ENCODE results near the gene NOMO2.
"Not testable (repeated sequence)": the region's sequence is repeated elsewhere in the genome, so short reads cannot be mapped to it uniquely, and the experiment has no call there.

Gene NOMO2

DNA sequence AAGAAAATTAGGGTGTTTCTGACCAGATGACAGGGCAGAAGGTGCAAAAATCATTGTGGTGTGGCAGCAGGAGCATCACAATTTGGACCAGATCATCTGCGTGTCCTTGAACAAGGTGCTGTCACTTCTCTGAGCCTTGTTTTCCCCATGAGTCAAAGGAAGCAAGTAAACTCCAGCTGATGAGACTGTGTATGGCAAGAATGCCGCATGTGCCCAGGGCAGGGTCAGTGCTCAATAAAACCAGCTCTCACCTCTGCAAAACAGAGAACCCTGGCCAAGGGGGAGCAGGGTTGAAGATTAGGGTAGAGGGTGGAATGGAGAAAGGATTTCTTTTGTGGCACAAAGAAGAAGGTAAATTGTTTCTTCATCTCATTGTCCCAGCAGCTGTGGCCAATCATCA, 17.4 kb upstream of the NOMO2 start:
- not testable (repeated sequence) for DNase-seq (ENCODE audit: extremely low read depth in 1 of 2, low read depth in 1 of 2)

DNA sequence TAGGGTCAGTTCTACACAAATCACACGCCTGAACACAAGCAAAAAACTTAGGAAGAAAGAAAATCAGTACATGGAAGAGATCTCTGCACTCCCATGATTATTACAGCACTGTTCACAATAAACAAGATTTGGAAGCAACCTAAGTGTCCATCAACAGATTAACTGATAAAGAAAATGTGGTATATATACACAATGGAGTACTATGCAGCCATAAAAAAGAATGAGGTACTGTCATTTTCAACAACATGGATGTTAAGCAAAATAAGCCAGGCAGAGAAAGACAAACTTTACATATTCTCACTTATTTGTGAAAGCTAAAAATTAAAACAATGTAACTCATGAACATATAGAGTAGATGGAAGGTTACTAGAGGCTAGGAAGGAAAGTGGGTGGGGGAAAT, 16.0 kb upstream of the NOMO2 start:
- not testable (repeated sequence) for DNase-seq (ENCODE audit: extremely low read depth in 1 of 2, low read depth in 1 of 2)

DNA sequence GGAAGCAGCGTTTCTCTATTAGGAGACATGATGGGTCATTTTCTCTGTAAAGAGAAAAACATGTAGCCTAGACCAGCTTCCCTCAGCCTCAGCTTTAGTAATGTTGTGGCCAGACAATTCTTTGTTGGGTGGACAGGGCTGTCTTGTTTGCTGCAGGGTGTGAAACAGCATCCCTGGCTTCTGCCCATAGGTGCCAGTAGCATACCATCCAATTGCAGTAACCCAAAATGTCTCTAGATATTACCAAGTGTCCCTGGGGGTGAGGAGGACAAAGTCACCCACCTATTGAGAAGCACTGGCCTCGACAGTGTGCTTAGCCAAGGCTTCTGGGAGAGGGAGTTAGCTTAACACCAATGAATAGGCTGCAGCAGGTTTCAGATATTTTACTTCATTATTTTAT, 14.0 kb upstream of the NOMO2 start:
- not testable (repeated sequence) for DNase-seq (ENCODE audit: extremely low read depth in 1 of 2, low read depth in 1 of 2)

DNA sequence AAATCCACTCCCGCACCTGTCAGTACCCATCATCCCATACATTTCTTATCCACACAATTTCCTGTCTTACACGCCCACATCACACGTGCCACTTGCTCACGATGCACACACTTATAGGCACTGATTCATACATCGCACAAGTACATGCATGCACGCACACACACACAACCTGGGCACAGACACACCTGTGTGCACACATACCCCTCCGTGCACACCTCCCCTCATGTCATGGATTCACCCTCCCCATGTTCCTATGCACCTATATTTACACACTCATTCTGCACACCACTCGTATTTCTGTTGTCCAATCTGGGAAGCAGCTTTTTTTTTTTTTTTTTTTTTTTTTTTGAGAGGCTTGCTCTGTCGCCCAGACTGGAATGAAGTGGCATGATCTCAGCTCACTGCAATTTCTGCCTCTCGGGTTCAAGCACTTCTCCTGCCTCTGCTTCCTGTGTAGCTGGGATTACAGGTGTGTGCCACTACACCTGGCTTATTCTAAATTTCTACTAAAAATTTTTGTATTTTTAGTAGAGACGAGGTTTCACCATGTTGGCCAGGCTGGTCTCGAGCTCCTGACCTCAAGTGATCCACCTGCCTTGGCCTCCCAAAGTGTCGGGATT, 13.5 kb upstream of the NOMO2 start:
- not testable (repeated sequence) for DNase-seq (ENCODE audit: extremely low read depth in 1 of 2, low read depth in 1 of 2)

DNA sequence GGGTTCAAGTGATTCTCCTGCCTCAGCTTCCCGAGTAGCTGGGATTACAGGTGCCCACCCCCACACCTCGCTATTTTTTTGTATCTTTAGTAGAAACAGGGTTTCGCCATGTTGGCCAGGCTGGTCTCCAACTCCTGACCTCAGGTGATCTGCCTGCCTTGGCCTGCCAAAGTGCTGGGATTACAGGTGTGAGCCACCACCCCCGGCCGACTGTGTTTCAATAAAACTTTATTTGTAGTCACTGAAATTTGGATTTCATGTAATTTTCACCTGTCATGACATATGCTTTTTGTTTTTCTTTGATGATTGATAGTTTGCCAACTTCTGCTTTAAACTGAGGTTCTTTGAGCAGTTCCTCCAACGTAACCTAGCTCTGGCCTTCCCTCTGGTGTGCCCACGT, 12.0 kb upstream of the NOMO2 start:
- DNase-seq (ENCODE audit: extremely low read depth in 1 of 2, low read depth in 1 of 2), result not testable (repeated sequence)

DNA sequence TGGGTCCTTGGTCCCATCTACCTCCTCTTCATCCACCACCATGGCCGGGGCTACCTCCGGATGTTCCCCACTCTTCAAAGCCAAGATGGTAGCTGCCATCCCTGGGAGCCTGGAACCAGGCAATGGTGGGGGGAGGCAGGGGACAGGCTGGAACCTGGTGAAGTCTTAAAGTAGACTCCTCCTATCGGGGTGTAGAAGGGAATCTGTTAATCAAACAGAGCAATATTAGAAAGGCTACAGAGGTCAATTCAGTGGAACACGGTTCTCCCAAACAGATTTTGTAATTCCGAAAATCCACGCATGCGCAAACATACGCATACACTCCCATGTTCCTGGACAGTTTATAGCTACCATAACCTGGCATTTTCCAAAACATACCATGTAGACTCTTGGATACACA, 11.1 kb upstream of the NOMO2 start:
- not testable (repeated sequence) for DNase-seq (ENCODE audit: extremely low read depth in 1 of 2, low read depth in 1 of 2)

DNA sequence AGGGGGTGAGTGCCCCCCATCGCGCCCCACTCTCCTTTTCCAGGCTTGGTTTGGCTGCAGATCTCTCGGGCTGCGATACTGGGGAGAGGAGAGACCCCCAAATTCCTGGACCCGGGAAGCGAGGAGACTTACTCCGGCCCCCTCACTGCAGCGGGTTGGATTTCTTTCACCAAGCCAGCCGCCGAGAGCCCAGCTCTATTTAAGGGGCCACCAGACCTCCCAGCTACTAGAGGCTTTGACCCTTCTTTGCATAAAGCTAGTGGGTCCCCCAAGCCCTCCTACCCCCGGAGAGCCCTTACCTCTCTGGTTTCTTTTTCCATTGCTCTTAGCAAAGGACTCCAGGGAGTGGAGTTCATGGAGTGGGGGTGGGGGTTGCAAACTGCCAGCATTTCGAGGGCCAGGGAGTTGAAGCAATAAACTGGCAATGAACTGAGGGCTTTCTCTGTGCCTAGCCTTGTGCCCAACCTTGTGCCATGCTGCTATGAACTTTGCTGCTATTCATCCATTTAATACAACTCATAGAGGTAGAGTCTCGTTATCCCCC, 9.5 kb upstream of the NOMO2 start:
- not testable (repeated sequence) for DNase-seq (ENCODE audit: extremely low read depth in 1 of 2, low read depth in 1 of 2)

DNA sequence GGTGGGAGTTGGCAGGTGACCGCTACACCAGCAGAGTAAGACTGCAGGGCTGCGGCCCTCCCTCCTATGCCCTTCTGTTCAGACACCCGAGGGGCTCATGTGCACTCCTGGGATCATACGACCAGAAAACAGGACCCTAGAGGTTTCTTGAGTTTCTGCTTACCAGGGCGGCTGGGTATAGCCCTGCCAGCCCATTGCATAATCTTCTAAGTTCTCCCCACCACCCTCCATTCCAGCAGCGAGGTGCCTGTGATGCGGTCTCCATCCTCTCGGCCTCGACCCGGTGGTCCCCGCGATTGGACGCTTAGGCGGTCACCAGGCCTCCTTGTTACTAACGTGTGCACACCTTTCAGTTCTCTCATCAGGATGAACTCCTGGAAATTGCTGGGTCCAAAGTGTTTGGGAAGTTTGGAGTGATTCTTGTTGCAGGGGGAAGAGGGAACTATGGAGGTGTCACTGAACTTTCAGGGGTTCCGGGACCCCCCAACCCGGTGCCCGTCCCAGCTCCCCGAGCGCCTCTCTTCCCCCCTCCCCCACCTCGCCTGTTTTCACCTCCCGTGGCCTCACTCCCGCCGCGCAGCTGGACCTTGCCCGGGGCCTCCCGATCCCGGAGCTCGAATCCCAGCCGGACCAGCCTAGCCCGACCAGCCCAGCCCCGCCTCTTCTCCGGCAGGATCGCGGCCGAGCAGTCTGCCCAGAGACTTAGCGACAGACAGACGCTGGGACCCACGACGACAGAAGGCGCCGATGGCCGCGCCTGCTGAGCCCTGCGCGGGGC, 8.8 kb upstream of the NOMO2 start:
- not testable (repeated sequence) for DNase-seq (ENCODE audit: extremely low read depth in 1 of 2, low read depth in 1 of 2)

DNA sequence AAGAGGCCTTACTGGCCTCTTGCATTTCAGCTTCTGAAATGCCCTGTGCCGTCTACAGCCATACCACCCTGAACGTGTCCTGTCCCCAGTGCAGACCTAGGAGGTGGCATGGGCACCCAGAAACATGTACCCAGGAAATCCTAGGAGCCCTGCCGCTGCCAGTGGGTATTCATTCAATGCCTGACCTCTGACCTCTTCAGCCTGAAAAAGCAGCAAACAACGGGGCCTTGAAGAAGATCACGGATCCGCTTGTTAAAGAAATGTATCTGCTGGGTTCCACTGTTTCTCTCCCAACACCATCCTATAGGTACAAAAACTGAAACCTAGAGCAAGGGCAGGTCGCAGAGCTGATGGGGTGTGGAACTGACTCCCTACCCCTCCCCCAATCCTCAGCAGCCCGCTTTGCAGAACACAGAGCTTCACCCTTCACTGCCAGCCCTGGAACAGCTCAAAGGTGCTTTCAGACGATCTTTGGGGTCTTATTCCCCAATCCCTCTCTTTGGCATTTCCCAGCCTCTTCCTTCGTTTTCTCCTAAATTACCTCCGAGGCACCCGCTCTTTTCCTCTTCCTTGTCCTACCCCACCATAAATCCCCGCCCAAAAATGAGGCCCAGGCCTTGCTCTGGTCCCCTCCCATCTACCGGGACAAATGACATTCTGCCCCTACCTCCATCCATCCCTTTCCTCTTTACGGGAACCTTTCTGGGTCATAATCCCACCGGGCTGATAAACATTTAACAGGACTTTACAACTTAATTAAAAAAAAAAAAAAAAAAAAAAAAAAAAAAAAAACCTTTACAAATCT, 1.3 kb downstream of the NOMO2 start:
- DNase-seq (ENCODE audit: extremely low read depth in 1 of 2, low read depth in 1 of 2), result not testable (repeated sequence)

DNA sequence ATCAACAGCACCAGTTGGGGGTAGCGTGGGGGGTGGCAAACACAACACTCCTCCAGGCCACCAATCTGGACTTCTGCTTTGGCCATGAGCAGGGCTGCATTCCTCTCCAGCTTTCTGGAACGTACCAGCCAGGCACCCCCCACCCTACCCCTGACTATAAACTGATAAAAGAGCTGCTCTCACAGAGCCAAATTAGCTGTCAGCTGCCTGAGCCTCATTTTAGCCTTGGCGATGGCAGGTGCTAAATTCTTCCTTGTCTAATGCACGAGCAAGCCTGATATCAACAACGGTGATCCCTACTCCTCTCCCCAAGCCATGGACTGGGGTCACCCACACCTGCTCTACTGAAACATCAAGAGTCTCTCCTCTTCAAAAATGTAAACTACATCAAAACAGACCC, 8.2 kb downstream of the NOMO2 start:
- DNase-seq (ENCODE audit: extremely low read depth in 1 of 2, low read depth in 1 of 2), result not testable (repeated sequence)

DNA sequence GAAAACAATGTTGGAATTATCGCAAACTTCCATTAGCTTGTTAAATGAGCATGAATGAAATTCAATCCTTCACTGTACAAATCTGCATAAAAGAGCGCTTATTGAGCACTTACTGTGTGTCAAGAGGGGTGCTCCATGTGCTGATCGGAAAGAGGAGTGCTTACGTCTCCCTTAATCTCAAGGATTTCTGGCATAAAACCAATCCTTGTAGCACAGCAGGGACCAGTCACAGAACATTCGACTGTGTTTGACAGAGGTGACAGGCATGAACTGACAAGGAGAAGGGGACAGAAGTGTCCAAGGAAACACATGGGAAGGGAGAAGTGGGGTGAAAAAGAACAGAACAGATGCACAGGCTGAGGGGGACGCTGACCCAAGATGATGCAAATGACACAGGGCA, 14.5 kb downstream of the NOMO2 start:
- DNase-seq (ENCODE audit: extremely low read depth in 1 of 2, low read depth in 1 of 2), result not testable (repeated sequence)

DNA sequence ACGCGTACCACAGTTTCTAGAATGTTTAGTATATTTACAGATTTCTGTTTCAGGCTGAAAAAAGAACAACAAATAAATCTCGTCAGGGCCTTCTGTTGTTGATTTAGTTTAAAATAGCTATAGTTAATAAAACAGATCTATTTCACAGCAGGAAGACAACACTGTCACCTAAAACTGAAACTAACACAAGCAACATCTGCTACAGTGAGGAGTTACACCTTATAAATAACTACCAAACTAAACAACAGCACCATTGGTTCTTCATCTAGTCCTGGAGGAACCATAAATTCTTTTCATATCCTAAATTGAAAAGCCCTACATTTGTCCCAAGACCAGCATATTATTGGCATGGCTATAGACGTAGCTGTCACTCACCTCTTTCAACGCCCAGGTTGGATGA, 15.0 kb downstream of the NOMO2 start:
- not testable (repeated sequence) for DNase-seq (ENCODE audit: extremely low read depth in 1 of 2, low read depth in 1 of 2)

DNA sequence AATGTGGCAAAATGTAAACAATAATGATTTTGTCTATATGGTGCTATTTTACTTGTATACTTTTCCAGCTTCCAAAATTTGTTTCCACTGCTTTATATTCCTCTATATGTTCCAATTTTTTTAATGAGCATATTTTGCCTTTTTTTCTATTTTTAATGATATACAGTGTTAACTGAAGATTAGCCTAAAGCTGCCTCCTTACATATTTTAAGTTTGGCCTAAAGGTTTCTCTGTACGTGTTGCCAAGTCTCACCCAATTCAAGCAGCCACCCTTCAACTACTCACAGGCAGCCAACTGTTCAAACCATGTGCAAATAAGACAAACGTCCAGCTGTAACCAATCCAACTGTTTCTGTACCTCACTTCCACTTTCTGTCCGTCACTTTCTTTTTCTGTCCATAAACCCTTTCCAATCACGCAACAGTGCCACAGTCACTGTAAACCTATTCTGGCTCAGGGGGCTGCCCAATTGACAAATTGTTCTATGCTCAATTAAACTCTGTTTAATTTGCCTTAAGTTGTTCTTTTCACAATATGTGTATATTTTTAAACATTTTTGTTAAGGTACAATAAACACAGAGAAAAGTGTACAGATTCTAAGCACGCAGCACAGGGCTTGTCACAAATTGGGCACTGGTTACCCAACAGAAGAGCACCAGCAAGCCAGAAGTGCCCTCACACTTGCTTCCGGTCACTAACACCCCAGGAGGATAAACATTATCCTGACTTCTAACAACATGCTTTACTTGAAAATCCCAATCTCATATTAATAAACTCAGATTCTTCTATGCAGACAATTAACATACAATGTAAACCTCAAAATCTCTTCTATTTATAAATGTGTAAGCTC, 17.4 kb downstream of the NOMO2 start:
- DNase-seq (ENCODE audit: extremely low read depth in 1 of 2, low read depth in 1 of 2), result not testable (repeated sequence)

DNA sequence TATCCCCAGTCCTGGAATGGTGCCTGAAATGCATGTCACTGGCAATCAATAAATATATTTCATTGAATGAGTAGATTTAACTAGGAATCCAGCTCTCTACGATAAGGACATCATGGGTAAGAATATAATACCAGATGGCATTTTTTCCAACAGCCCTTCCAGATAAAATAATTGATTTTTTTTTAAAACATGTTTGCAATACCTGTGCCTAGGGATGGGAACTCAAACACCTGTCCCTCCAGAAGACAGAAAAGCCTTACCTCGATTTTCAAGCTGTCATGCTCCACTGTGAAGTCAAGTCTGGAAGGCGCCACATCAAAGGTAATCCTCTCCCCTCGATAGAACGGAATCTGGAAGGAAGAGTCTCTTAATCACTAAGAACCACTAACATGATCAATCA, 20.0 kb downstream of the NOMO2 start:
- DNase-seq (ENCODE audit: extremely low read depth in 1 of 2, low read depth in 1 of 2), result not testable (repeated sequence)

DNA sequence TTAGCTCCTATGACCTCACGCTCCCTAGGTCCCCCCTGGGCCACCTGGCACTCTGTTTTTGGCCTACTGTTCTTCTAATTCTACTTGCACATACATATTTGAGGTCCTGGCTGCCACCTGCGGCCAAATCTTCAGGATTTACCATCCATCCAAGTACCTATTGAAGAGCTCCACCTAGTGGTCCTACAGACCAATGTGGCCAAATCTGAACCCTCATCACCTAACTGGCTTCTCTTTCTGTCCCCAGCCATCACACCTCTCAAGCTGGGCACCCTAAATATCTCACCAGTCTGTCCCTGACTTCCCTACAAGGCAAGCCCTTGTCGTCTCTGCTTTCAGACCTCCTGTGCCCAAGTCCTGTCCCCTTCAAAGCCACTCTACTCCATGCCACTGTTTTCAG, 24.9 kb downstream of the NOMO2 start:
- not testable (repeated sequence) for DNase-seq (ENCODE audit: extremely low read depth in 1 of 2, low read depth in 1 of 2)

DNA sequence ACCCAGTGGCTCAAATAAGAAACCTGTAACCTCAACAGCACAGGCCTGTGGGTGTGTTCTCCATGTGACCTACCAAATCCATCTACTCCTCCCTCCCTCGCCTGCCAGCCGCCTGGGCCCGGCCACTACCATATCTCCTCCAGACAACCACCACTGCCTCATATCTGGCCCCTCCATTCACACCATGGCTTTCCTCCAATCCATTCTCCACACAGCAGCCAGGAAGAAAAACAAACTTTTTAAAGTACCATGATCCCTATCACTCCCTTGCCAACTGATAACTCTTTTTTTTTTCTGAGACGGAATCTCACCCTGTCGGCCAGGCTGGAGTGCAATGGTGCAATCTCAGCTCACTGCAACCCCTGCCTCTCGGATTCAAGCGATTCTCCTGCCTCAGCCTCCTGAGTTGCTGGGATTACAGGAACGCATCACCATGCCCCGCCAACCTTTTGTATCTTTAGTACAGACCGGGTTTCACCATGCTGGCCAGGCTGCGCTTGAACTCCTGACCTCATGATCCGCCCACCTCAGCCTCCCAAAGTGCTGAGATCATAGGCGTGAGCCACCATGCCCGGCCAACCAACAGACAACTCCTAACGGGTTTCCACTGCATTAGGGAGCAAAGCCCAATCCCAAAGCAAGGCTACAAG, 26.3 kb downstream of the NOMO2 start:
- DNase-seq (ENCODE audit: extremely low read depth in 1 of 2, low read depth in 1 of 2), result not testable (repeated sequence)

DNA sequence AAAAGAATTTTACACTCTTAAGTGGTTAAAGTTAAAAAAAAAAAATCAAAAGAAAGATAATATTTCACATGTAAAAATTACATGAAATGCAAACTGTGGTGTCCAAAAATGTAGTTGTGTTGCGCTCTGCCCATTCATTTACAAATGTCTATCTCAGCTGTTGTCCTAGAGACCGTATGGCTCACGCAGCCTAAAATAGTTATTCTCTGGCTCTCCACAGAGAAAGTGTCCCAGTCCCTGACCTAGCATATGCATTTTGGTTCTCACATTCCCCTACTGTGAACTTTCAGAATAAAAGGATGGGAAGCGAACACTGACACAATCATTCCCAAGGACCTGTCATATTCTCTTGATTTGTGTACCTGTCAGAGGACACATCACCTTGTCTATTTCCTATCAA, 27.6 kb downstream of the NOMO2 start:
- DNase-seq (ENCODE audit: extremely low read depth in 1 of 2, low read depth in 1 of 2), result not testable (repeated sequence)

DNA sequence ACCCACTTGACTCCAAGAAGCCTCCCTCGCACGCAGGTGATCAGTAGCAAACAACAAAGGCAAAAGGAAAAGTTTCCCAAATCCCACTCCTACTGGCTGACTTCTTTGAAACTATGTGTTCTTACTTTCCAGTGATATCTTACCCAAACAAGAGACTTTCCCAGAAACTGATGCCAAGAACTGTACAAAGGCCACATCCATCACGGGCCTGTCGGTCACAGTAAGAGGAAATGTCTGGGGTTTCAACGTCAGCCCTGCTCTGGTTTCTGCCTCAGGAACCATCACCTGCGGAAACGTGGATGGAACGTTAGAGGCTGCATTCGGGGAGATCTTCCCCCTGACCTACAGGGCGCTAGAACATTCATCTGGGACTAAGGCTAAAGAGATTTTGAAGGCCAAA, 30.6 kb downstream of the NOMO2 start:
- DNase-seq (ENCODE audit: extremely low read depth in 1 of 2, low read depth in 1 of 2), result not testable (repeated sequence)

DNA sequence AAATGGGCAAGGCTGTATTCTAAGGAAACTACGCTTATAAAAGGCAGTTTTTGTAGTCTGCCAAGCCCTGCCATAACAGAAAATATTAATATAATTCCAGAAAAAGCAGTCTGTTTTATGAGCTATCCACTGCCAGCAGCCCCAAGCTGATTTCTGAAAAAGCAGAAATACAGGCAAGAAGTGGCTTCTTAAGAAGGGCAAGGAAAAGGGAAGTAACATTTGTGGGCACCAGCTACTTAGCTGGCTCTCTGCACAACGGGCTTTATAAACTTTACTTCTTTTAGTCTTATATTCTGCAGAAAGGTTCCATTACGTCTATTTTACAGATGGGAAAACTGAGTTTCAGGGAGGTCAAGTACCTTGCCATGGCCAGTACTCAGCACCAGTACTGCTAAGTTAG, 31.6 kb downstream of the NOMO2 start:
- DNase-seq (ENCODE audit: extremely low read depth in 1 of 2, low read depth in 1 of 2), result not testable (repeated sequence)

DNA sequence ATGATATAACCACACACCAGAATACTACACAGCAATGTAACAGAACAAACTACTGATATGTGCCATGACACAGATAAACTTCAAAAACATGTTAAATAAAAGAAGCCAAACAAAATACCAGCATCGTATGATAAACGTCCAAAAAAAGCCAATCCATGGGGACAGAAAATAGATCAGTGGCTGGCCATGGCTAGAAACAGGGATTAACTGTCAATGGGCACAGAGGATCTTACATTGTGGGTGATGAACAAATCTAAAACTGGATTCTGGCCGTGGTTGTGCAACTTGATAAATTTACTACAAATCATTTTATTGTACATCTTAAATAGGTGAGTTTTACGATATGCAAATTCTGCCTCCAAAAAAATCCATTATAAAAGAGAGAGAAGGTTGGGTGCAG, 35.4 kb downstream of the NOMO2 start:
- not testable (repeated sequence) for DNase-seq (ENCODE audit: extremely low read depth in 1 of 2, low read depth in 1 of 2)
